H1 (cell line): ENCODE measurements around the gene TM9SF1.

Source experiments
- CTCF ChIP-seq, 3 experiments: IDR thresholded peaks; 1 replicate in 2 of 3; 2 replicates in 1 of 3; pipeline versions ENCODE4 v1.5.1 to v1.6.1; 2011; ENCODE audit warnings: low read length in 3 of 3, mild to moderate bottlenecking in 3 of 3, inconsistent platforms in 2 of 3, low read depth in 1 of 3, moderate library complexity in 1 of 3; ENCODE audit not compliant: insufficient read depth in 1 of 3; ENCODE audit errors: control extremely low read depth in 1 of 3
- SP2 ChIP-seq: IDR thresholded peaks from 2 replicates; pipeline ENCODE4 v1.6.1; 2012; ENCODE audit warnings: mild to moderate bottlenecking, low read length, inconsistent platforms

DNA sequence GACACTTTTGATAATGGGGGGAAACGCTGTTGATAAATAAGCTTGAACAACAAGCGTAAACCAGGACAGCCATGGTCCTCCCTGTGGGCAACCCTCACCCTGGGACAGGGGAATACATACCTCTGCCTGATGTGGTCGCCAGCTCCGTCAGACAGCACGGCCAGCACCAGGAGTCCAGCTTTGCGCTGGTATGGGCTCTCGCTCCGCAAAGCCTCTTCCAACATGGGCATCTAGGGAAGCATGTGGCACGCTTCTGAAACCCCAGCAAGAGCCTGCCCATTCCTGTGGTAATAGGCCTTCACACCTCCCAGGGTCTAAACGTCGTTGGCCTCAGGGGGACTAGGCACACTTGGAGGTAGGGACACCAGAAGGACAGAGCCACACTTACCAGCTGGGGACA lies 9.5 kb downstream of the TM9SF1 start:
- TF ChIP-seq CTCF (IDR thresholded peaks at IDR 0.05; ENCODE audit: control extremely low read depth in 1 of 3, insufficient read depth in 1 of 3, low read depth in 1 of 3, low read length in 3 of 3) = no peak
- no peak for TF ChIP-seq SP2
